Measurements from ENCODE around the gene USP40. TPM values are rescaled to one million over a fixed set of nuclear protein-coding genes. Genes with fewer than 3 reads are reported as not detected.
A peak's percentile ranks its signal among the peaks of the same experiment; 100 is the strongest.

USP40 gene
- total and polyA plus RNA-seq, 9 of the 15 experiments (the other 6 are each of a cell fraction or from before 2014, with no cell fraction given) = 5.5 to 15.0 (median 9.3) TPM

DNA sequence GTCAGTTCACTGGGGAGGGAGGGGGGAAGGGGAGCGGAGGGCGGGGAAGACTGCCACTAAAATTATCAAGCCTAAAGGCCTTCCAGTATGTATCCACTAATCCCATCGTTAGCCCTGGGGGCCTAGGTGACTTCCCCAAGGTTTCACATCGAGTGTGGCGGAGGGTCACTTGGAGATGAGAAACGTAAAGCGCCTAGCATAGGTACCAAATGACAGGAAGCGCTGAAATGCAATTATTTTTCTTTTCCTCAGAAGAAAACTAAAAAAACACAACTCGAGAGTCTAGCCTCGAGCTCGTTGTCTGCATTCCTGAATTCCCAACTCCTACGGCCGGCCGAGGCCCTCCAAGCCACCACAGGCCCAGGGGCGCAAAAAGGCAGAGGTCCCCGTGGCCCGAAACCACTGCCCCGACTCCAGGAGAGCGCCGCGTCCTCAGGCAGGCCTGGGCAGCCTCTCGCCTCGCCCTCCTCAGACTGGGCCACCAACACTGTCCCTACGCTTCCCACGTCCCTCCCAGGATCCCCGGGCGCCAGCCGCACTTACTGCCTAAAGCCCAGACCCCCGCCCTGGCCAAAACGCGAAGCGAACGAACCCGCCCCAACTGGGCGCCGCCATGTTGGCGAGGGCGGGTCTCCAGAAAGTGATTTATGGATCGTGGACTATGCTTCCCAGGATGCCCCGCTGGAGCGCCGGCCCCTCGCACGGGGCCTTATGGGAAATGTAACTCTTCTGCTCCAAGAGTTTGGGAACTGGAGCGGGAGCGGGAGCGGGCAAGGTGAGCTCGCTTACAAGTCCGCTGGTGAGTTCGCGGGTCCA, at the start of gene USP40 (continued):
- peak; percentile 52; the same call in 1 of the 2 replicates for TF ChIP-seq EGR1 (conservative IDR thresholded peaks at IDR 0.05)
- no peak for TF ChIP-seq DMBX1 (CRISPR knock-in tag; IDR thresholded peaks at IDR 0.05; ENCODE audit: borderline replicate concordance)
- no peak for TF ChIP-seq STAT5B (CRISPR knock-in tag; IDR thresholded peaks at IDR 0.05)
- TF ChIP-seq ZNF165 (CRISPR knock-in tag; IDR thresholded peaks at IDR 0.05; ENCODE audit: borderline replicate concordance) = no peak
- TF ChIP-seq, protein P1, sequence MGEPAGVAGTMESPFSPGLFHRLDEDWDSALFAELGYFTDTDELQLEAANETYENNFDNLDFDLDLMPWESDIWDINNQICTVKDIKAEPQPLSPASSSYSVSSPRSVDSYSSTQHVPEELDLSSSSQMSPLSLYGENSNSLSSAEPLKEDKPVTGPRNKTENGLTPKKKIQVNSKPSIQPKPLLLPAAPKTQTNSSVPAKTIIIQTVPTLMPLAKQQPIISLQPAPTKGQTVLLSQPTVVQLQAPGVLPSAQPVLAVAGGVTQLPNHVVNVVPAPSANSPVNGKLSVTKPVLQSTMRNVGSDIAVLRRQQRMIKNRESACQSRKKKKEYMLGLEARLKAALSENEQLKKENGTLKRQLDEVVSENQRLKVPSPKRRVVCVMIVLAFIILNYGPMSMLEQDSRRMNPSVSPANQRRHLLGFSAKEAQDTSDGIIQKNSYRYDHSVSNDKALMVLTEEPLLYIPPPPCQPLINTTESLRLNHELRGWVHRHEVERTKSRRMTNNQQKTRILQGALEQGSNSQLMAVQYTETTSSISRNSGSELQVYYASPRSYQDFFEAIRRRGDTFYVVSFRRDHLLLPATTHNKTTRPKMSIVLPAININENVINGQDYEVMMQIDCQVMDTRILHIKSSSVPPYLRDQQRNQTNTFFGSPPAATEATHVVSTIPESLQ (CRISPR knock-in tag; IDR thresholded peaks at IDR 0.05) = 0 out of 2 replicates have a peak, but pooled peaks have one; percentile 34
- TF ChIP-seq, protein P2, sequence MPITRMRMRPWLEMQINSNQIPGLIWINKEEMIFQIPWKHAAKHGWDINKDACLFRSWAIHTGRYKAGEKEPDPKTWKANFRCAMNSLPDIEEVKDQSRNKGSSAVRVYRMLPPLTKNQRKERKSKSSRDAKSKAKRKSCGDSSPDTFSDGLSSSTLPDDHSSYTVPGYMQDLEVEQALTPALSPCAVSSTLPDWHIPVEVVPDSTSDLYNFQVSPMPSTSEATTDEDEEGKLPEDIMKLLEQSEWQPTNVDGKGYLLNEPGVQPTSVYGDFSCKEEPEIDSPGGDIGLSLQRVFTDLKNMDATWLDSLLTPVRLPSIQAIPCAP (CRISPR knock-in tag; IDR thresholded peaks at IDR 0.05; ENCODE audit: borderline replicate concordance) = no peak
- TF ChIP-seq MTA1 (IDR thresholded peaks at IDR 0.05; ENCODE audit: borderline replicate concordance) = no peak
- no peak for TF ChIP-seq ZNF76 (CRISPR knock-in tag; IDR thresholded peaks at IDR 0.05; ENCODE audit: borderline replicate concordance)
- TF ChIP-seq ARID1B (IDR thresholded peaks at IDR 0.05) = no peak
- no peak for TF ChIP-seq FOXK1 (CRISPR knock-in tag; IDR thresholded peaks at IDR 0.05; ENCODE audit: borderline replicate concordance)
